ENCODE measurements around the gene PARP14.

PARP14 gene

GRCh38 chr3:122760453-122761271 lies 80.0 kb downstream of the PARP14 start:
- Histone ChIP-seq H3K27me3 (no peaks in the 10 kb centered on the region), H3K4me3 (ENCODE audit: low read depth in 1 of 2, low read length in 1 of 2) (no peak overlapping the region), H3K27ac (peak overlapping the region; percentile 89), H3K9me3 (no peaks in the 10 kb centered on the region), H3K4me1 (ENCODE audit: control insufficient read depth in 1 of 2, insufficient read depth in 1 of 2, low read depth in 1 of 2, low read length in 1 of 2) (peaks cover 77 to 79% of the 10 kb centered on the region in 2 experiments), H3K36me3 (no peaks in the 10 kb centered on the region)
- no peak for TF ChIP-seq CTCF (IDR thresholded peaks at IDR 0.05)

GRCh38 chr3:122766430-122766829 lies 85.8 kb downstream of the PARP14 start:
- Histone ChIP-seq H3K36me3 (no peaks in the 10 kb centered on the region), H3K4me1 (ENCODE audit: control insufficient read depth in 1 of 2, insufficient read depth in 1 of 2, low read depth in 1 of 2, low read length in 1 of 2) (peaks cover 79 to 80% of the 10 kb centered on the region in 2 experiments), H3K4me3 (ENCODE audit: low read depth in 1 of 2, low read length in 1 of 2) (no peak overlapping the region), H3K27ac (peak overlapping the region; percentile 97), H3K27me3 (no peaks in the 10 kb centered on the region), H3K9me3 (no peaks in the 10 kb centered on the region)
- TF ChIP-seq CTCF (IDR thresholded peaks at IDR 0.05), result no peak

GRCh38 chr3:122767540-122768372 lies 87.1 kb downstream of the PARP14 start:
- Histone ChIP-seq H3K4me3 (ENCODE audit: low read depth in 1 of 2, low read length in 1 of 2) (peak overlapping the region; percentile 48 to 54), H3K36me3 (no peaks in the 10 kb centered on the region), H3K9me3 (no peaks in the 10 kb centered on the region), H3K27me3 (no peaks in the 10 kb centered on the region), H3K27ac (peak overlapping the region; percentile 97), H3K4me1 (ENCODE audit: control insufficient read depth in 1 of 2, insufficient read depth in 1 of 2, low read depth in 1 of 2, low read length in 1 of 2) (peaks cover 72 to 73% of the 10 kb centered on the region in 2 experiments)
- no peak for TF ChIP-seq CTCF (IDR thresholded peaks at IDR 0.05)

- TF ChIP-seq CTCF (IDR thresholded peaks at IDR 0.05), result no peak
- Histone ChIP-seq H3K27ac (peak overlapping the region; percentile 97), H3K36me3 (no peaks in the 10 kb centered on the region), H3K4me1 (ENCODE audit: control insufficient read depth in 1 of 2, insufficient read depth in 1 of 2, low read depth in 1 of 2, low read length in 1 of 2) (peaks cover 72 to 77% of the 10 kb centered on the region in 2 experiments), H3K4me3 (ENCODE audit: low read depth in 1 of 2, low read length in 1 of 2) (no peak overlapping the region), H3K27me3 (no peaks in the 10 kb centered on the region), H3K9me3 (no peaks in the 10 kb centered on the region)
Measured at GRCh38 chr3:122770521-122771202, 90.0 kb downstream of the PARP14 start.

- Histone ChIP-seq H3K27ac (no peak overlapping the region), H3K36me3 (peaks cover 8% of the 10 kb centered on the region), H3K27me3 (no peaks in the 10 kb centered on the region), H3K9me3 (no peaks in the 10 kb centered on the region), H3K4me1 (ENCODE audit: control insufficient read depth in 1 of 2, insufficient read depth in 1 of 2, low read depth in 1 of 2, low read length in 1 of 2) (peaks cover 50 to 56% of the 10 kb centered on the region in 2 experiments), H3K4me3 (ENCODE audit: low read depth in 1 of 2, low read length in 1 of 2) (no peak overlapping the region)
- TF ChIP-seq CTCF (IDR thresholded peaks at IDR 0.05), result no peak
Measured at GRCh38 chr3:122772827-122773226, 92.2 kb downstream of the PARP14 start.
